ENCODE results near the gene SLC7A9. TPM values are rescaled to one million over a fixed set of nuclear protein-coding genes. Genes with fewer than 3 reads are reported as not detected.
"Not testable (repeated sequence)": the region's sequence is repeated elsewhere in the genome, so short reads cannot be mapped to it uniquely, and the experiment has no call there.

Gene SLC7A9
- total RNA-seq, 1 donor from 2014 or later = 0.32 TPM

- no peak for DNase-seq (ENCODE audit: low spot score)
Measured at GRCh38 chr19:32864318-32865007, 5.1 kb downstream of the SLC7A9 start.

DNA sequence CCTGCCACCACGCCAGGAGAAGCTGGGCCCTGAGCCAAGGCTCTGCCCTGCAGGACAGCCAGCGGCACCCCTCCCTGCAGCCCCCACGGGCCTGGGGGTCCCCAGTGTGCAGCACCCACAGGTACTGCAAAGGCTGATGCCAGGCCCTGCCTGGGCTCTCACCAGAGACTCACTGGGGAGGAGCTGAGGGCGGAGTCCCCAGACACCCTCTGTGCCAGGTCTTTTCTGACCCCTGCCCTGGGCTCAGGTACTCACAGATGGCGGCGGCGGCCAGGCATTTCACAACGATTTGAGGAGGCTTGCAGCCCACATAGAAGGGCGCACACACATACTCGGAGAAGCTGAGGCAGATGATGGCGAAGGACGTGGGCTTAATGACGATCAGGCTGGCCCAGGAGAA is 5.7 kb downstream of the SLC7A9 start:
- DNase-seq (ENCODE audit: low spot score) = no peak

DNA sequence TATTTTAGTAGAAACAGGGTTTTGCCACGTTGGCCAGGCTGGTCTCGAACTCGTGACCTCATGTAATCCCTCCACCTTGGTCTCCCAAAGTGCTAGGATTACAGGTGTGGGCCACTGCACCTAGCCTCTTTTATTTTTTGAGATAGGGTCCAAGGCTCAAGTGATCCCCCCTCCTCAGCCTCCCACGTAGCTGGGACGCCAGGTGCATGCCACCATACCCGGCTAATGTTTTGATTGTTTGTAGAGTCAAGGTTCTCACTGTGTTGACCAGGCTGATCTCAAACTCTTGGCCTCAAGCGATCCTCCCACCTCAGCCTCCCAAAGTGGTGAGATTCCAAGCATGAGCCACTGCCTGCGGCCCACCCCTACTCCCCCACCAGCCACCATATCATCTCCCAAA is 6.3 kb downstream of the SLC7A9 start:
- no peak for DNase-seq (ENCODE audit: low spot score)

GRCh38 chr19:32862741-32863140 is 6.8 kb downstream of the SLC7A9 start:
- DNase-seq (ENCODE audit: low spot score) = no peak

DNA sequence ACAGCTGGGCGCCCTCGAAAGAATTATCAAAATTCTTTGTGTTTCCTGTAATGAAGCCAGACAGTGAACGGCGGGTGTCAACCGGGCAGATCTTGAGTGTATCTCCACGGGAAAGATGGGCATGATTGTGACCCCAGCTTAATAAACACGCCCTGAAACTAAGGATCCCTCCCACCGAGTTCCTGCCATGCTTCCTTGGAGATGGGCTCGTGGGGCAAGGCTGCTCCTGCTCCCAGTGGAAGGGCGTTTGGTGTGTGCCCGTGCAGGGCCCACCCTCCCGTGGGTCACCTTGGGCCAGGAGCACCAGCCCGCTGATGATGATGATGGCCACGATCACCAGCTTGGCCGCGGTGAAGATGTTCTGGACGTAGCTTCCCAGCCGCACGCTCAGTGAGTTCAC is 7.4 kb downstream of the SLC7A9 start:
- no peak for DNase-seq (ENCODE audit: low spot score)

- DNase-seq (ENCODE audit: low spot score) = no peak
Measured at GRCh38 chr19:32861596-32861995, 8.0 kb downstream of the SLC7A9 start.

DNA sequence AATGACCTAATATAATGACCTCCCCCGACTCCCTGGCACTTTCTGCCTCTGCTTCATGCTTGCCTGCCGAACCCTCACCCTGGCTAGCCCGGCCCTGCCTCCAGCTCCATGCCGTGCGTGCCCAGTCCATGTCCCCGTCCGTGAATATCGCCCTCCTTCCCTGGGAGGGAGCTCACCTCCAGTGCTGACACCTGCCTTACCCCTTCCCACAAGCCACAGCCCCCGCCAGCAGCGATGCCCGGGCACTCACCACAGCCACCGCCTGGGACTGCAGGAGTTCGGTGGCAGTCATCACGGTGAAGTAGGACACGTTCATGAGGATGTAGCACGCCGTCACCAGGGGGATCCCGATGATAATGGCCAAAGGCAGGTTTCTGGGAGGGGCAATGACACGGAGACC is 10.0 kb downstream of the SLC7A9 start:
- DNase-seq (ENCODE audit: low spot score) = no peak

DNA sequence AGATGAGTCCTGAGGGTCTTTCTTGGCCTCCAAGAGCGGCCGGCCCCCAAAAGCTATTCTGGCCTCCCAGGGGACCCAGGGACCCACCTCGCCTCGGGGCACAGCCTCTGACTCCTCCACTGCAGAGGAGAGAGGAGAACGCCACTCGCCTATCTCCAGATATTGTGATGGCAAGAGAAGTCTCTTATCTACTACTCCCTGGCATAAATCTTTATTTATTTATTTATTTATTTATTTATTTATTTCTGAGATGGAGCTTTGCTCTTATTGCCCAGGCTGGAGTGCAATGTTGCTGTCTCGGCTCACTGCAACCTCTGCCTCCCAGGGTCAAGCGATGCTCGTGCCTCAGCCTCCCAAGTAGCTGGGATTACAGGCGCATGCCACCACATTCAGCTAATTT is 11.0 kb downstream of the SLC7A9 start:
- no peak for DNase-seq (ENCODE audit: low spot score)

DNA sequence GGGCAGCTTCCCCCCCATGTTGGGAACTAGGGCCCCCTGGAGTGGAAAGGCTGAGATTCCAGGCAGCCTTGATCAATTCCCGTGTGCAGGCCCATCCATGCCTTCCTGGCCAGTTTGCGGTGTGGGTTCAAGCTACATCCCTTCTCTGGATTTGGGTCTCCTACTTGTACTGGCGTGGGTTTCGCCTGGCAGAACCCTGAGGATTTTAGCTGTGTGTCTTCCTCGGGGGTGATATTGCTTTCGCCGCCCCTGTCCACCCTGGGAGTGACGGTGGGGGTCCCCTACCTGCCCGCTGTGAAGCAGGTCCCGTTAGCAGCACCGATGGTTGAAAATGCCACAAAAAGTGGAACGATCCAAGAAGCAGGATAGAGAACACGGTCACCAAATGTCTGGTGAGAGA is 11.4 kb downstream of the SLC7A9 start:
- no peak for DNase-seq (ENCODE audit: low spot score)

DNA sequence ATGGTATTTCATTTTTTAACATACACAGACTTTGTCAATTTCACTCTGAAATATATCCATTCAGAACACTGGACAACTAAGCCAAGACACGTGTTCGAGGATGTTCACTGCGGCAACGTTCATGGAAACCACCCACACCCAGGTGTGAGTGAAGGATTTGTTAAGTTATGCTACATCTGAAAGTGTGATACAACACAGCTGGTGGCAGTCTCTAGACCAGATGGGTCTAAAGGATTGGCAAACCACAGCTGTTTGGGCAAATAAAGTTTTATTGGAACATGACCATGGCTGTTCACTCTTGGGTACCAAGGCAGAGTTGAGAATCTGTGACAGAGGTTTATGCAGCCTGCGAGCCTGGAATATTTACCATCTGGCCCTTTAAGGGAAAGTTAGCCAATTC is 12.0 kb downstream of the SLC7A9 start:
- no peak for DNase-seq (ENCODE audit: low spot score)

DNA sequence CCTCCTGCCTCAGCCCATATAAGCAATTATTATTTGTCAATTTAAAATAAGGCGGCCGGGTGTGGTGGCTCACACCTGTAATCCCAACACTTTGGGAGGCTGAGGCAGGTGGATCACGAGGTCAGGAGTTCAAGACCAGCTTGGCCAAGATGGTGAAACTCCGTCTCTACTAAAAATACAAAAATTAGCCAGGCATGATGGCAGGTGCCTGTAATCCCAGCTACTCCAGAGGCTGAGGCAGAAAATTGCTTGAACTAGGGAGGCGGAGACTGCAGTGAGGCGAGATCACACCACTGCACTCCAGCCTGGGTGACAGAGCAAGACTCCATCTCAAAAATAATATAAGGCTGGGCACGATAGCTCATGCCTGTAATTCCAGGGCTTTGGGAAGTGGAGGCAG is 12.7 kb downstream of the SLC7A9 start:
- not testable (repeated sequence) for DNase-seq (ENCODE audit: low spot score)

DNA sequence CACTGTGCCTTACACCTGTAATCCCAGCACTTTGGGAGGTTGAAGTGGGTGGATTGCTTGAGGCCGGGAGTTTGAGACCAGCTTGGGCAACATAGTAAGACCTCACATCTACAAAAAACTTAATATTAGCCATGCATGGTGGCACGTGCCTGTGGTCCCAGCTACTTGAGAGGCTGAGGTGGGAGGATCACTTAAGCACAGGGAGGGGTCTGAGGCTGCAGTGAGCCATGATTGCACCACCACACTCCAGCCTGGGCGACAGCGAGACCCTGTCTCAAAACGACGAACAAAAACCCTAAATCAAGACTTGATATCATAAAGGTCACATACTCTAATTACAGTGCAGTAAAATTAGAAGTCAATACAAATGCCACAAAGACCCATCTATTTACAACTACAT is 17.4 kb downstream of the SLC7A9 start:
- no peak for DNase-seq (ENCODE audit: low spot score)

GRCh38 chr19:32848035-32848434 is 21.5 kb downstream of the SLC7A9 start:
- DNase-seq (ENCODE audit: low spot score) = not testable (repeated sequence)

- no peak for DNase-seq (ENCODE audit: low spot score)
Measured at GRCh38 chr19:32843716-32844245, 25.8 kb downstream of the SLC7A9 start.

GRCh38 chr19:32842061-32842460 is 27.5 kb downstream of the SLC7A9 start:
- no peak for DNase-seq (ENCODE audit: low spot score)

- no peak for DNase-seq (ENCODE audit: low spot score)
Measured at GRCh38 chr19:32837531-32837930, 32.0 kb downstream of the SLC7A9 start.

DNA sequence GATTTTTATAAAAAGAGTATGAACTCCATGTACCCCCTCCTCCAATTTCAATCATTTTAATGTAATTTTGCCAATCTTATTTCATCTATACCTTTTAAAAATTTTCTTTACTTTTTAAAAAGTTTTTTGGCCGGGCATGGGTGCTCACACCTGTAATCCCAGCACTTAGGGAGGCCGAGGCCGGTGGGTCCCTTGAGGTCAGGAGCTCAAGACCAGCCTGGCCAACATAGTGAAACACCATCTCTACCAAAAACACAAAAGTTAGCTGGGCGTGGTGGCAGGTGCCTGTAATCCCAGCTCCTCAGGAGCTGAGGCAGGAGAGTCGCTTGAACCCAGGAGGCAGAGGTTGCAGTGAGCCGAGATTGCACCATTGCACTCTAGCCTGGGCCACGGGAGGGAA is 36.2 kb downstream of the SLC7A9 start:
- DNase-seq (ENCODE audit: low spot score) = not testable (repeated sequence)

DNA sequence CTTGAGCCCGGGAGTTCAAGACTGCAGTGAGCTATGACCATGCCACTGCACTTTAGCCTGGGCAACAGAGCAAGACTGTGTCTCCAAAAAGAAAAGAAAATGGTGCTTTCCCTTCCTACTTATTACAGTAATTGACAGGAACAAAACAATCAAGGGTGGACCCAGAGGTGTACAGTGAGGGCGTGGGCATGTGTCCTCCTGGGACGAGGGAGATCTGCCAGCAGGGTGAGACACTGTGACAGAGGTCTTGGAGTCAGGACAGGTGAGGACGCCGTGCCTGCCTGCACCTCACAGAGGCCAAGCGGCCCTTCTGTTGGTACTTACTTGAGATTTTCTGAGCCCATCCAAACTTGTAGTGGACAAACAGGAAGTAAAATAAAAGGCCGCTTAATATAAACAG is 36.7 kb downstream of the SLC7A9 start:
- not testable (repeated sequence) for DNase-seq (ENCODE audit: low spot score)

GRCh38 chr19:32832094-32832493 is 37.5 kb downstream of the SLC7A9 start:
- DNase-seq (ENCODE audit: low spot score) = not testable (repeated sequence)

GRCh38 chr19:32831611-32832010 is 38.0 kb downstream of the SLC7A9 start:
- DNase-seq (ENCODE audit: low spot score) = no peak

DNA sequence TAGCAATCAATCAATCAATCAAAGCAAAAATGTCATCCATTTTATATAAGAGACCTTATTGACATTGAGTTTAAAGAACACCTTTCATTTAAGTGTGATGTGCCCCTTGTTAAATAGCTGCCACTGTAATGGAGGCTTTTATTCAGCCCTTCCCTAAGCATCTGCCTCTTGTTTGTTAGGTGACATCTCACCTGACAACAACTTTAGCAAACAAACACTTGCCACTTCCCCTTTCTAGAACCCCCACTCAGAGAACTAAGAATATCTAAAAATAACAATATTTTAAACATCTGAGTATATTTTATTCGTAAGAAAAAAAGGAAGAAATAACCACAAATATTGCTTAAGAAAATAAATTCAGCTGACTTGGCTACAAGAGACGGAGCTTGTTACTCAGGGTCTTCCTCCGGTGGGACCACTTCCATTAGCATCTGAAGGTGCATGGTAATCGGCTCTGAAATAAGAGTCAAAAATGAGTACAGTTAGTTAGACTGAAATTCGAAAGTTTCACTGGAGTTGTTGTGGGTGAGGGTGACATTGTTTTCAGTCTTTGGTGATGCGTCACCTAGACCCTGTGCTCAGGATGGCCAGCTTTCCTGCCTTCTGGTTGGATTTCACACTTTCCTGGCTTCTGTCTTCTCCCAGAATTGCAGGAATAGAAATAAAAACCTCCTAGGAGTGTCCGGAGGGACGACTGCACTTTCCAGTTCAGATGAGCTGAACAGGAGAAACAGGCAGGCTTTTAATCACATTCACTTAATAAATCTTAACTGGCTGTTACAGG is 39.1 kb downstream of the SLC7A9 start:
- no peak for DNase-seq (ENCODE audit: low spot score)

GRCh38 chr19:32829345-32829896 is 40.1 kb downstream of the SLC7A9 start:
- DNase-seq (ENCODE audit: low spot score) = no peak
